ENCODE results near the gene TMEM117. TPM values are rescaled to one million over a fixed set of nuclear protein-coding genes. Genes with fewer than 3 reads are reported as not detected.

Gene TMEM117
- total RNA-seq, 2 donors from 2014 or later, result 0.79 to 1.4 TPM

DNA sequence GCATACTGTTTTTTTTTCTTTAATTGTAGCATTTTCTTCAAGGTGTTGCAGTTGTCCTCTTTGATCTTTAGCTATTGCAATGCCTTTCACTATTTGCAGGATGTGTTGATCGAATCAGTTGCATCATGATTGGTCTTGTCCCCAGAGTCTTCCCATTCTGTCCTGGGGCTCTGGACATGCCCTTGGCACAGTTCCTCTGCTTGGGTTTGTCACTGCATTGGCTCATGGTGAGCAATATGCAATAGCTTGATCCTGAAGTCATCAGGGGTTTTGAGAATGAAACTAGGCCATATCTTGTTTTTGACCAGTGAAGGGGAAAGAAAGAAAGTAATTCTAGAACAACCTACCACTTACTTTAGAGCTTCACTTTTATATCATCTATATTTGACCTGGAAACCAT lies 281.5 kb downstream of the TMEM117 start:
- no peaks in the 10 kb centered on the region for H3K4me1 Mint-ChIP-seq
- Histone ChIP-seq H3K36me3 (ENCODE audit: control insufficient read depth, insufficient read depth, low read length) (no peaks in the 10 kb centered on the region), H3K4me1 (ENCODE audit: control insufficient read depth, insufficient read depth, low read length) (no peaks in the 10 kb centered on the region), H3K27ac (ENCODE audit: low read depth, low read length) (no peak overlapping the region), H3K9me3 (ENCODE audit: control insufficient read depth, low read length) (no peaks in the 10 kb centered on the region), H3K4me3 (ENCODE audit: low read length) (no peak overlapping the region), H3K9ac (ENCODE audit: extremely low read depth, low read length, poor library complexity, severe bottlenecking) (no peak overlapping the region), H3K27me3 (ENCODE audit: control insufficient read depth, insufficient read depth, low read length, poor library complexity, severe bottlenecking) (no peaks in the 10 kb centered on the region)
- TF ChIP-seq, protein P1, sequence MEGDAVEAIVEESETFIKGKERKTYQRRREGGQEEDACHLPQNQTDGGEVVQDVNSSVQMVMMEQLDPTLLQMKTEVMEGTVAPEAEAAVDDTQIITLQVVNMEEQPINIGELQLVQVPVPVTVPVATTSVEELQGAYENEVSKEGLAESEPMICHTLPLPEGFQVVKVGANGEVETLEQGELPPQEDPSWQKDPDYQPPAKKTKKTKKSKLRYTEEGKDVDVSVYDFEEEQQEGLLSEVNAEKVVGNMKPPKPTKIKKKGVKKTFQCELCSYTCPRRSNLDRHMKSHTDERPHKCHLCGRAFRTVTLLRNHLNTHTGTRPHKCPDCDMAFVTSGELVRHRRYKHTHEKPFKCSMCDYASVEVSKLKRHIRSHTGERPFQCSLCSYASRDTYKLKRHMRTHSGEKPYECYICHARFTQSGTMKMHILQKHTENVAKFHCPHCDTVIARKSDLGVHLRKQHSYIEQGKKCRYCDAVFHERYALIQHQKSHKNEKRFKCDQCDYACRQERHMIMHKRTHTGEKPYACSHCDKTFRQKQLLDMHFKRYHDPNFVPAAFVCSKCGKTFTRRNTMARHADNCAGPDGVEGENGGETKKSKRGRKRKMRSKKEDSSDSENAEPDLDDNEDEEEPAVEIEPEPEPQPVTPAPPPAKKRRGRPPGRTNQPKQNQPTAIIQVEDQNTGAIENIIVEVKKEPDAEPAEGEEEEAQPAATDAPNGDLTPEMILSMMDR (conservative IDR thresholded peaks at IDR 0.05), result no peak
- no peaks in the 10 kb centered on the region for H3K27me3 Mint-ChIP-seq (ENCODE audit: insufficient read depth)
- H3K36me3 Mint-ChIP-seq (ENCODE audit: low read depth), result no peaks in the 10 kb centered on the region
- H3K4me3 Mint-ChIP-seq, result no peak overlapping the region
- H3K9me3 Mint-ChIP-seq, result peaks cover 6% of the 10 kb centered on the region
- 90 to 91% methylated on average over 1 of the region's 1 CpG for WGBS, 2 experiments (ENCODE audit: insufficient coverage in 1 of 2, insufficient read length in 1 of 2)
- H3K27ac Mint-ChIP-seq, result no peak overlapping the region
- DNase-seq, result no peak

DNA sequence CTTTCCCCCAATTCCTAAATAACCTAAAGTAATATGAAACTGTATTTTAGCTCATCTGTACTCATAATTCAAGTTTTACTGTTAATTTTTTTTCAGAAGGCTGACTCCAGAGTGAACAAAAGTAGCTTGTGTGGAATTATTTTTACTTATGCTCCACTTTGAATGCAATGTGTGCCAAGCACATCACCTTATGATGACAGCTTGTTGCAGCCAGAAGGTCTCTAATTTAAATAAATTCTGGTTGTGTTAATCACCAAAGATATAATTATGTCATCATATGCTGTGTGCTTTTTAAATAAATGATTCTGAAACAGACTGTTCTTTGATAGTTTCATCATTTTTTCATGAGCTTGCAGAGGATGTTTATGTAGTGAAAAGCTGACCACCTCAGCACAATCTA lies 283.1 kb downstream of the TMEM117 start:
- Histone ChIP-seq H3K4me1 (ENCODE audit: control insufficient read depth, insufficient read depth, low read length) (no peaks in the 10 kb centered on the region), H3K9me3 (ENCODE audit: control insufficient read depth, low read length) (no peaks in the 10 kb centered on the region), H3K27ac (ENCODE audit: low read depth, low read length) (no peak overlapping the region), H3K36me3 (ENCODE audit: control insufficient read depth, insufficient read depth, low read length) (no peaks in the 10 kb centered on the region), H3K4me3 (ENCODE audit: low read length) (no peak overlapping the region), H3K27me3 (ENCODE audit: control insufficient read depth, insufficient read depth, low read length, poor library complexity, severe bottlenecking) (no peaks in the 10 kb centered on the region), H3K9ac (ENCODE audit: extremely low read depth, low read length, poor library complexity, severe bottlenecking) (no peak overlapping the region)
- Mint-ChIP-seq H3K36me3 (ENCODE audit: low read depth) (no peaks in the 10 kb centered on the region), H3K27ac (no peak overlapping the region), H3K9me3 (peaks cover 10% of the 10 kb centered on the region), H3K4me3 (no peak overlapping the region), H3K4me1 (no peaks in the 10 kb centered on the region), H3K27me3 (ENCODE audit: insufficient read depth) (no peaks in the 10 kb centered on the region)
- DNase-seq, result no peak
- TF ChIP-seq, protein P1 (conservative IDR thresholded peaks at IDR 0.05), result no peak

GRCh38 chr12:44126806-44127205 lies 290.9 kb downstream of the TMEM117 start:
- WGBS, 2 experiments (ENCODE audit: insufficient coverage in 1 of 2, insufficient read length in 1 of 2), result 89 to 95% methylated on average over 1 of the region's 1 CpG

More at GRCh38 chr12:44126806-44127205, 290.9 kb downstream of the TMEM117 start:
- TF ChIP-seq, protein P1 (conservative IDR thresholded peaks at IDR 0.05), result no peak
- Mint-ChIP-seq H3K27me3 (ENCODE audit: insufficient read depth) (no peaks in the 10 kb centered on the region), H3K4me3 (no peak overlapping the region), H3K4me1 (no peaks in the 10 kb centered on the region), H3K9me3 (peaks cover 4% of the 10 kb centered on the region), H3K36me3 (ENCODE audit: low read depth) (no peaks in the 10 kb centered on the region), H3K27ac (no peak overlapping the region)
- Histone ChIP-seq H3K27ac (ENCODE audit: low read depth, low read length) (no peak overlapping the region), H3K27me3 (ENCODE audit: control insufficient read depth, insufficient read depth, low read length, poor library complexity, severe bottlenecking) (no peaks in the 10 kb centered on the region), H3K4me3 (ENCODE audit: low read length) (no peak overlapping the region), H3K36me3 (ENCODE audit: control insufficient read depth, insufficient read depth, low read length) (no peaks in the 10 kb centered on the region), H3K4me1 (ENCODE audit: control insufficient read depth, insufficient read depth, low read length) (no peaks in the 10 kb centered on the region), H3K9ac (ENCODE audit: extremely low read depth, low read length, poor library complexity, severe bottlenecking) (no peak overlapping the region), H3K9me3 (ENCODE audit: control insufficient read depth, low read length) (no peaks in the 10 kb centered on the region)
- DNase-seq, result no peak

Data from endodermal cell (in vitro differentiated cells).